ENCODE data around the gene TRMT11.

DNA sequence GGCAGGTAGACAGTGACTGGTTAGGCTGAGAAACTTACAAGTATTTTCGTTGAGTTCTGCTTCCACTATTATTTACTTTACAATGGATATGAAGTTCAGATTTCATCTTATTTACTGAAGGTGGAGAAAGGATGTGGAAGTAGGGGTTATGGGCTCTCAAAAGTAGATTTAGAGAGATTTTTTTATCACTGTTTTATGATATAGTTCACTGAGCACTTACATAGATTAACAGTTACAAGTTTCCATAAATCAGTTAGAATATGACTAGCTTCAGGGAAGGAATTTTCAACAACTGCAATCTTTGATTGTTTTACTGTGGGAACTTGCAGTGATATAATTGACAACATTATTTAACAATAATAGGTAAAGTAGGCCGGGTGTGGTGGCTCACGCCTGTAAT lies 7.2 kb upstream of the TRMT11 start:
- TF ChIP-seq, protein P1, sequence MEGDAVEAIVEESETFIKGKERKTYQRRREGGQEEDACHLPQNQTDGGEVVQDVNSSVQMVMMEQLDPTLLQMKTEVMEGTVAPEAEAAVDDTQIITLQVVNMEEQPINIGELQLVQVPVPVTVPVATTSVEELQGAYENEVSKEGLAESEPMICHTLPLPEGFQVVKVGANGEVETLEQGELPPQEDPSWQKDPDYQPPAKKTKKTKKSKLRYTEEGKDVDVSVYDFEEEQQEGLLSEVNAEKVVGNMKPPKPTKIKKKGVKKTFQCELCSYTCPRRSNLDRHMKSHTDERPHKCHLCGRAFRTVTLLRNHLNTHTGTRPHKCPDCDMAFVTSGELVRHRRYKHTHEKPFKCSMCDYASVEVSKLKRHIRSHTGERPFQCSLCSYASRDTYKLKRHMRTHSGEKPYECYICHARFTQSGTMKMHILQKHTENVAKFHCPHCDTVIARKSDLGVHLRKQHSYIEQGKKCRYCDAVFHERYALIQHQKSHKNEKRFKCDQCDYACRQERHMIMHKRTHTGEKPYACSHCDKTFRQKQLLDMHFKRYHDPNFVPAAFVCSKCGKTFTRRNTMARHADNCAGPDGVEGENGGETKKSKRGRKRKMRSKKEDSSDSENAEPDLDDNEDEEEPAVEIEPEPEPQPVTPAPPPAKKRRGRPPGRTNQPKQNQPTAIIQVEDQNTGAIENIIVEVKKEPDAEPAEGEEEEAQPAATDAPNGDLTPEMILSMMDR (IDR thresholded peaks at IDR 0.05; ENCODE audit: low read length), result no peak
- TF ChIP-seq EZH2 (optimal IDR thresholded peaks at IDR 0.05; ENCODE audit: low read depth, low read length), result no peak
